ENCODE data around the gene CDC123.

GRCh38 chr10:12243864-12244620 lies 48.1 kb downstream of the CDC123 start:
- TF ChIP-seq ESRRA (CRISPR knock-in tag; IDR thresholded peaks at IDR 0.05; ENCODE audit: borderline replicate concordance) = no peak
- TF ChIP-seq, protein P1, sequence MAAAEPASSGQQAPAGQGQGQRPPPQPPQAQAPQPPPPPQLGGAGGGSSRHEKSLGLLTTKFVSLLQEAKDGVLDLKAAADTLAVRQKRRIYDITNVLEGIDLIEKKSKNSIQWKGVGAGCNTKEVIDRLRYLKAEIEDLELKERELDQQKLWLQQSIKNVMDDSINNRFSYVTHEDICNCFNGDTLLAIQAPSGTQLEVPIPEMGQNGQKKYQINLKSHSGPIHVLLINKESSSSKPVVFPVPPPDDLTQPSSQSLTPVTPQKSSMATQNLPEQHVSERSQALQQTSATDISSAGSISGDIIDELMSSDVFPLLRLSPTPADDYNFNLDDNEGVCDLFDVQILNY (CRISPR knock-in tag; IDR thresholded peaks at IDR 0.05) = no peak
- no peak for TF ChIP-seq NR3C1 (CRISPR knock-in tag; conservative IDR thresholded peaks at IDR 0.05; ENCODE audit: low read depth)
- TF ChIP-seq, protein P2, sequence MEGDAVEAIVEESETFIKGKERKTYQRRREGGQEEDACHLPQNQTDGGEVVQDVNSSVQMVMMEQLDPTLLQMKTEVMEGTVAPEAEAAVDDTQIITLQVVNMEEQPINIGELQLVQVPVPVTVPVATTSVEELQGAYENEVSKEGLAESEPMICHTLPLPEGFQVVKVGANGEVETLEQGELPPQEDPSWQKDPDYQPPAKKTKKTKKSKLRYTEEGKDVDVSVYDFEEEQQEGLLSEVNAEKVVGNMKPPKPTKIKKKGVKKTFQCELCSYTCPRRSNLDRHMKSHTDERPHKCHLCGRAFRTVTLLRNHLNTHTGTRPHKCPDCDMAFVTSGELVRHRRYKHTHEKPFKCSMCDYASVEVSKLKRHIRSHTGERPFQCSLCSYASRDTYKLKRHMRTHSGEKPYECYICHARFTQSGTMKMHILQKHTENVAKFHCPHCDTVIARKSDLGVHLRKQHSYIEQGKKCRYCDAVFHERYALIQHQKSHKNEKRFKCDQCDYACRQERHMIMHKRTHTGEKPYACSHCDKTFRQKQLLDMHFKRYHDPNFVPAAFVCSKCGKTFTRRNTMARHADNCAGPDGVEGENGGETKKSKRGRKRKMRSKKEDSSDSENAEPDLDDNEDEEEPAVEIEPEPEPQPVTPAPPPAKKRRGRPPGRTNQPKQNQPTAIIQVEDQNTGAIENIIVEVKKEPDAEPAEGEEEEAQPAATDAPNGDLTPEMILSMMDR (IDR thresholded peaks at IDR 0.05) = no peak
- TF ChIP-seq, protein P3, sequence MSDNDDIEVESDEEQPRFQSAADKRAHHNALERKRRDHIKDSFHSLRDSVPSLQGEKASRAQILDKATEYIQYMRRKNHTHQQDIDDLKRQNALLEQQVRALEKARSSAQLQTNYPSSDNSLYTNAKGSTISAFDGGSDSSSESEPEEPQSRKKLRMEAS (CRISPR knock-in tag; IDR thresholded peaks at IDR 0.05) = no peak
- TF ChIP-seq USF2 (CRISPR knock-in tag; IDR thresholded peaks at IDR 0.05) = no peak
- no peak for TF ChIP-seq NFYB (CRISPR knock-in tag; conservative IDR thresholded peaks at IDR 0.05; ENCODE audit: low read depth)
- TF ChIP-seq ERG (CRISPR knock-in tag; IDR thresholded peaks at IDR 0.05) = no peak
- TF ChIP-seq ATF3 (CRISPR knock-in tag; conservative IDR thresholded peaks at IDR 0.05) = no peak
- TF ChIP-seq ATF1 (CRISPR knock-in tag; IDR thresholded peaks at IDR 0.05) = no peak
- TF ChIP-seq CBFB (CRISPR knock-in tag; IDR thresholded peaks at IDR 0.05; ENCODE audit: low read depth) = no peak
